ENCODE results near the gene SSR1. TPM values are rescaled to one million over a fixed set of nuclear protein-coding genes. Genes with fewer than 3 reads are reported as not detected.

SSR1 gene
- total RNA-seq, 1 experiment from 2014 or later: 102 TPM

GRCh38 chr6:7282097-7282906 is 30.7 kb downstream of the SSR1 start:
- Histone ChIP-seq H2BK12ac (ENCODE audit: insufficient read length, low read depth, low read length) (no peak overlapping the region), H3K4me1 (ENCODE audit: insufficient read depth, low read length) (no peaks in the 10 kb centered on the region), H3K23ac (ENCODE audit: insufficient read length, low read depth, low read length) (no peak overlapping the region), H3K18ac (ENCODE audit: insufficient read length, low read depth, low read length) (no peak overlapping the region), H2BK20ac (ENCODE audit: low read depth, low read length, poor library complexity, severe bottlenecking) (no peak overlapping the region), H4K91ac (ENCODE audit: insufficient read length, low read depth, low read length) (no peak overlapping the region), H3K79me1 (ENCODE audit: insufficient read depth, low read depth, low read length, poor library complexity, severe bottlenecking) (no peaks in the 10 kb centered on the region), H3K4me2 (ENCODE audit: insufficient read depth, insufficient read length, low read length) (no peak overlapping the region), H3K27me3 (ENCODE audit: insufficient read depth, low read length) (no peaks in the 10 kb centered on the region), H3T11ph (ENCODE audit: low read length) (no peak overlapping the region), H3K9me3 (ENCODE audit: control insufficient read depth, low read depth, low read length) (no peaks in the 10 kb centered on the region), H4K5ac (ENCODE audit: insufficient read length, low read depth, low read length) (no peak overlapping the region), H3K4ac (ENCODE audit: low read depth, low read length) (no peak overlapping the region), H4K20me1 (ENCODE audit: control insufficient read depth, insufficient read depth, insufficient read length) (no peaks in the 10 kb centered on the region), H3K9ac (ENCODE audit: extremely low read depth, insufficient read length, low read length) (no peak overlapping the region), H3K27ac (ENCODE audit: insufficient read length, low read depth, low read length) (no peak overlapping the region), H3K56ac (ENCODE audit: insufficient read length, low read depth, low read length) (no peak overlapping the region), H2BK5ac (ENCODE audit: insufficient read length, low read length) (no peak overlapping the region), H2BK120ac (ENCODE audit: low read depth, low read length, poor library complexity, severe bottlenecking) (no peak overlapping the region), H3K79me2 (ENCODE audit: insufficient read depth, low read length) (no peaks in the 10 kb centered on the region), H4K8ac (replicated peaks; ENCODE audit: insufficient read length, low read depth, low read length) (no peak overlapping the region), H2AK5ac (ENCODE audit: insufficient read length, low read length) (no peak overlapping the region), H2BK15ac (ENCODE audit: low read depth, low read length) (no peak overlapping the region), H3K14ac (ENCODE audit: insufficient read depth, low read length) (0 out of 2 replicates have a peak overlapping the region, but pooled peaks have one; percentile 54), H2AFZ (ENCODE audit: low read length) (no peak overlapping the region), H3K23me2 (ENCODE audit: insufficient read length, low read depth, low read length, poor library complexity, severe bottlenecking) (no peaks in the 10 kb centered on the region)
- Mint-ChIP-seq H3K27ac (peak overlapping the region in 2 of 3 experiments; percentile 13 to 52; a peak in 3 of 7 replicates), H3K9me3 (no peaks in the 10 kb centered on the region), H3K36me3 (ENCODE audit: insufficient read depth in 1 of 3, low read depth in 3 of 3) (peaks cover under 1 to 17% (median 11%) of the 10 kb centered on the region in 3 experiments; a peak in 6 of 7 replicates), H3K27me3 (ENCODE audit: low read depth) (no peaks in the 10 kb centered on the region), H3K4me1 (no peaks in the 10 kb centered on the region), H3K4me3 (no peak overlapping the region)
- WGBS (ENCODE audit: extremely low coverage, insufficient read length, low lambda C conversion rate): no CpG with 5 or more reads among the region's 10 CpGs
- DNase-seq: no peak
- TF ChIP-seq CTCF (conservative IDR thresholded peaks at IDR 0.05): no peak

All from H9 (cell line).